GM12891 (cell line): ENCODE measurements around the gene TBCA.

Source experiments
- PAX5 ChIP-seq: IDR thresholded peaks from 2 replicates; pipeline ENCODE4 v1.6.1; 2011; ENCODE audit warnings: low read length, moderate library complexity, mild to moderate bottlenecking; ENCODE audit not compliant: insufficient read depth, severe bottlenecking
- POLR2A ChIP-seq: IDR thresholded peaks from 2 replicates; pipeline ENCODE4 v1.6.1; 2011; ENCODE audit warnings: low read depth, low read length, control low read depth
- POLR2AphosphoS5 ChIP-seq: IDR thresholded peaks from 2 replicates; pipeline ENCODE4 v1.6.1; 2011; ENCODE audit warnings: low read depth, low read length, control low read depth
- POU2F2 ChIP-seq: IDR thresholded peaks from 2 replicates; pipeline ENCODE4 v1.6.1; 2011; ENCODE audit warnings: low read depth, mild to moderate bottlenecking, control low read depth, low read length, moderate library complexity
- SPI1 ChIP-seq: IDR thresholded peaks from 2 replicates; pipeline ENCODE4 v1.6.1; 2011; ENCODE audit warnings: low read depth, low read length, control low read depth
- TAF1 ChIP-seq: IDR thresholded peaks from 2 replicates; pipeline ENCODE4 v1.6.1; 2011; ENCODE audit warnings: low read depth, low read length, control low read depth

GRCh38 chr5:77670526-77670925, 105.6 kb downstream of the TBCA start:
- TF ChIP-seq TAF1 (no peak), POLR2AphosphoS5 (no peak), POLR2A (no peak), SPI1 (no peak), POU2F2 (no peak), PAX5 (no peak)
